Measurements from ENCODE around the gene P2RX6. TPM values are rescaled to one million over a fixed set of nuclear protein-coding genes. Genes with fewer than 3 reads are reported as not detected.
"Not testable (repeated sequence)": the region's sequence is repeated elsewhere in the genome, so short reads cannot be mapped to it uniquely, and the experiment has no call there.

P2RX6 gene
- total and polyA plus RNA-seq, 7 donors, result 11.3 to 47.7 (median 32.8) TPM

GRCh38 chr22:21055564-21055834, 40.5 kb downstream of the P2RX6 start:
- intact Hi-C loops (cut with DNase I), result no loop called here
- H3K4me3 ChIP-seq, result no peak overlapping the region
- WGBS, 3 donors, result 61 to 63% (median 63%) methylated on average over 4 of the region's 4 CpGs
- ATAC-seq (no peak), DNase-seq (no peak)
- H3K27me3 ChIP-seq (ENCODE audit: insufficient read depth in 3 of 3, low read length in 2 of 3), result no peaks in the 10 kb centered on the region
- no peaks in the 10 kb centered on the region for H3K36me3 ChIP-seq (ENCODE audit: insufficient read depth in 1 of 2, low read depth in 1 of 2)
- no peak for TF ChIP-seq CTCF (IDR thresholded peaks at IDR 0.05)
- no peaks in the 10 kb centered on the region for H3K4me1 ChIP-seq
- no peaks in the 10 kb centered on the region for H3K9me3 ChIP-seq
- no peak overlapping the region for H3K27ac ChIP-seq

- no peak for TF ChIP-seq CTCF (IDR thresholded peaks at IDR 0.05)
- no peak overlapping the region for H3K27ac ChIP-seq
- no peak overlapping the region for H3K4me3 ChIP-seq
- WGBS, 3 donors, result 56 to 64% (median 64%) methylated on average over 7 of the region's 7 CpGs
- DNase-seq (no peak), ATAC-seq (no peak)
- H3K4me1 ChIP-seq, result no peaks in the 10 kb centered on the region
- H3K36me3 ChIP-seq (ENCODE audit: insufficient read depth in 1 of 2, low read depth in 1 of 2), result no peaks in the 10 kb centered on the region
- H3K27me3 ChIP-seq (ENCODE audit: insufficient read depth in 3 of 3, low read length in 2 of 3), result no peaks in the 10 kb centered on the region
- no peaks in the 10 kb centered on the region for H3K9me3 ChIP-seq
- intact Hi-C loops (cut with DNase I), result no loop called here
These were observed 40.9 kb downstream of the P2RX6 start for GRCh38 chr22:21055880-21056319.

GRCh38 chr22:21060363-21060762, 45.4 kb downstream of the P2RX6 start:
- H3K4me3 ChIP-seq; H3K36me3 ChIP-seq (ENCODE audit: insufficient read depth in 1 of 2, low read depth in 1 of 2); H3K27ac ChIP-seq; H3K9me3 ChIP-seq; H3K27me3 ChIP-seq (ENCODE audit: insufficient read depth in 3 of 3, low read length in 2 of 3); ATAC-seq; H3K4me1 ChIP-seq; DNase-seq: not testable (repeated sequence)
- intact Hi-C loops (cut with DNase I), result loop anchor here in 1 of 2 donors (10.0 kb wide), 1 partner anchor 66 kb away; no protein-coding TSS in a partner anchor
- 58 to 61% (median 60%) methylated on average over 5 to 7 of the region's 8 CpGs for WGBS, 3 donors

GRCh38 chr22:21061660-21062321, 46.8 kb downstream of the P2RX6 start:
- ATAC-seq; H3K27ac ChIP-seq; H3K4me3 ChIP-seq; H3K9me3 ChIP-seq; DNase-seq; H3K27me3 ChIP-seq (ENCODE audit: insufficient read depth in 3 of 3, low read length in 2 of 3); H3K4me1 ChIP-seq; H3K36me3 ChIP-seq (ENCODE audit: insufficient read depth in 1 of 2, low read depth in 1 of 2): not testable (repeated sequence)
- 93 to 94% (median 93%) methylated on average over 18 of the region's 18 CpGs for WGBS, 3 donors
- intact Hi-C loops (cut with DNase I), result loop anchor here in 1 of 2 donors (10.0 kb wide), 1 partner anchor 67 kb away; no protein-coding TSS in a partner anchor

- not testable (repeated sequence) for ATAC-seq; H3K4me3 ChIP-seq; H3K27ac ChIP-seq; DNase-seq; H3K4me1 ChIP-seq; H3K36me3 ChIP-seq (ENCODE audit: insufficient read depth in 1 of 2, low read depth in 1 of 2); H3K27me3 ChIP-seq (ENCODE audit: insufficient read depth in 3 of 3, low read length in 2 of 3); H3K9me3 ChIP-seq
- WGBS, 3 donors, result 71 to 74% (median 73%) methylated on average over 11 of the region's 11 CpGs
- intact Hi-C loops (cut with DNase I), result loop anchor here in 1 of 2 donors (10.0 kb wide), 1 partner anchor 70 kb away; no protein-coding TSS in a partner anchor
These were observed 49.5 kb downstream of the P2RX6 start for GRCh38 chr22:21064425-21064824.

GRCh38 chr22:21064917-21065864, 50.2 kb downstream of the P2RX6 start:
- Histone ChIP-seq H3K4me3 (no peak overlapping the region), H3K27me3 (ENCODE audit: insufficient read depth in 3 of 3, low read length in 2 of 3) (no peaks in the 10 kb centered on the region), H3K9me3 (no peaks in the 10 kb centered on the region), H3K36me3 (ENCODE audit: insufficient read depth in 1 of 2, low read depth in 1 of 2) (no peaks in the 10 kb centered on the region), H3K4me1 (no peaks in the 10 kb centered on the region), H3K27ac (no peak overlapping the region)
- intact Hi-C loops (cut with DNase I), result loop anchor here in 1 of 2 donors (10.0 kb wide), 1 partner anchor 70 kb away; no protein-coding TSS in a partner anchor
- no peak for TF ChIP-seq CTCF (IDR thresholded peaks at IDR 0.05)
- no peak for ATAC-seq
- 47 to 59% (median 56%) methylated on average over 13 of the region's 13 CpGs for WGBS, 3 donors
- DNase-seq, result no peak
